Neuronal stem cell (in vitro differentiated cells): ENCODE data around the gene DNAJB11.

Experiments used
- DNase-seq: peaks from one replicate; pipeline ENCODE4 v3.0.0-alpha.2; 2013; ENCODE audit warnings: low spot score
- H2AFZ ChIP-seq: one replicate; pipeline ENCODE4 v1.6.1; 2013; ENCODE audit warnings: mild to moderate bottlenecking, low read length, inconsistent platforms
- H2AK5ac ChIP-seq: 2 replicates; pipeline ENCODE4 v1.6.1; 2013; ENCODE audit warnings: low read depth, mild to moderate bottlenecking, inconsistent platforms, low read length, moderate library complexity, mixed read lengths
- H2BK120ac ChIP-seq: 2 replicates; pipeline ENCODE4 v1.6.1; 2013; ENCODE audit warnings: low read depth, mild to moderate bottlenecking, inconsistent platforms, low read length, moderate library complexity, mixed read lengths
- H2BK12ac ChIP-seq: one replicate; pipeline ENCODE4 v1.6.1; 2013; ENCODE audit warnings: low read length, inconsistent platforms
- H2BK15ac ChIP-seq: 2 replicates; pipeline ENCODE4 v1.6.1; 2013; ENCODE audit warnings: mild to moderate bottlenecking, low read length, inconsistent platforms, mixed read lengths
- H2BK5ac ChIP-seq: one replicate; pipeline ENCODE4 v1.6.1; 2013; ENCODE audit warnings: inconsistent platforms, mild to moderate bottlenecking, low read length, moderate library complexity
- H3K14ac ChIP-seq: one replicate; pipeline ENCODE4 v1.6.1; 2013; ENCODE audit warnings: low read length, inconsistent platforms
- H3K18ac ChIP-seq: 2 replicates; pipeline ENCODE4 v1.6.1; 2013; ENCODE audit warnings: low read length, inconsistent platforms
- H3K23ac ChIP-seq: 2 replicates; pipeline ENCODE4 v1.6.1; 2013; ENCODE audit warnings: low read depth, mild to moderate bottlenecking, mixed read lengths, low read length, inconsistent platforms; ENCODE audit not compliant: poor library complexity
- H3K27ac ChIP-seq: replicated peaks from 3 replicates; pipeline ENCODE4 v1.5.1; 2013; ENCODE audit warnings: low read length, inconsistent platforms
- H3K27me3 ChIP-seq, 3 experiments: 2 replicates each; pipeline ENCODE4 v1.6.1; 2013; ENCODE audit warnings: low read length in 3 of 3, mild to moderate bottlenecking in 2 of 3, inconsistent platforms in 1 of 3, low read depth in 1 of 3, mixed read lengths in 1 of 3, moderate library complexity in 1 of 3; ENCODE audit not compliant: control insufficient read depth in 3 of 3, insufficient read depth in 3 of 3
- H3K36me3 ChIP-seq, 2 donors: replicated peaks in 1 of 2; 2 replicates each; pipeline ENCODE4 v1.6.1; 2013; ENCODE audit warnings: low read length in 2 of 2; ENCODE audit not compliant: control insufficient read depth in 2 of 2, insufficient read depth in 2 of 2
- H3K4ac ChIP-seq: 2 replicates; pipeline ENCODE4 v1.6.1; 2013; ENCODE audit warnings: inconsistent platforms, mild to moderate bottlenecking, low read length, moderate library complexity
- H3K4me1 ChIP-seq, 2 donors: 1 replicate in 1 of 2; 2 replicates in 1 of 2; pipeline ENCODE4 v1.6.1; 2013; ENCODE audit warnings: low read length in 2 of 2, low read depth in 1 of 2; ENCODE audit not compliant: control insufficient read depth in 2 of 2, insufficient read depth in 1 of 2
- H3K4me2 ChIP-seq: one replicate; pipeline ENCODE4 v1.6.1; 2013; ENCODE audit warnings: mild to moderate bottlenecking, low read length, inconsistent platforms; ENCODE audit not compliant: insufficient read depth, poor library complexity, severe bottlenecking
- H3K4me3 ChIP-seq, 2 donors: 2 replicates each; pipeline ENCODE4 v1.5.1; 2013; ENCODE audit warnings: low read length in 2 of 2, mild to moderate bottlenecking in 2 of 2, inconsistent platforms in 1 of 2, moderate library complexity in 1 of 2
- H3K79me1 ChIP-seq: one replicate; pipeline ENCODE4 v1.6.1; 2013; ENCODE audit warnings: low read depth, mild to moderate bottlenecking, inconsistent platforms, low read length, moderate library complexity
- H3K9ac ChIP-seq: one replicate; pipeline ENCODE4 v1.6.1; 2013; ENCODE audit warnings: mild to moderate bottlenecking, low read depth, low read length, inconsistent platforms; ENCODE audit not compliant: poor library complexity
- H3K9me3 ChIP-seq, 2 donors: replicated peaks in 1 of 2; 2 replicates each; pipeline versions ENCODE3 to v1.6.1; 2013; ENCODE audit warnings: low read length in 2 of 2, mild to moderate bottlenecking in 2 of 2, inconsistent platforms in 1 of 2, low read depth in 1 of 2, mixed read lengths in 1 of 2, moderate library complexity in 1 of 2; ENCODE audit not compliant: control insufficient read depth in 2 of 2, insufficient read depth in 1 of 2
- H4K8ac ChIP-seq: one replicate; pipeline ENCODE4 v1.6.1; 2013; ENCODE audit warnings: low read depth, mild to moderate bottlenecking, inconsistent platforms, low read length, moderate library complexity
- H4K91ac ChIP-seq: one replicate; pipeline ENCODE4 v1.6.1; 2013; ENCODE audit warnings: low read length, low read depth, mild to moderate bottlenecking, inconsistent platforms; ENCODE audit not compliant: poor library complexity
- WGBS, 2 donors: extraction: QIAGEN DNeasy Blood & Tissue Kit; methylation state at CpG; one replicate each; pipeline ENCODE4 v1.1.7; 2013; ENCODE audit warnings: missing lambda C conversion rate in 2 of 2, mixed read lengths in 1 of 2; ENCODE audit not compliant: insufficient read length in 2 of 2, insufficient replicate concordance in 1 of 2; ENCODE audit errors: extremely low coverage in 2 of 2; 5-methylcytosine and 5-hydroxymethylcytosine counted together

The DNAJB11 gene

DNA sequence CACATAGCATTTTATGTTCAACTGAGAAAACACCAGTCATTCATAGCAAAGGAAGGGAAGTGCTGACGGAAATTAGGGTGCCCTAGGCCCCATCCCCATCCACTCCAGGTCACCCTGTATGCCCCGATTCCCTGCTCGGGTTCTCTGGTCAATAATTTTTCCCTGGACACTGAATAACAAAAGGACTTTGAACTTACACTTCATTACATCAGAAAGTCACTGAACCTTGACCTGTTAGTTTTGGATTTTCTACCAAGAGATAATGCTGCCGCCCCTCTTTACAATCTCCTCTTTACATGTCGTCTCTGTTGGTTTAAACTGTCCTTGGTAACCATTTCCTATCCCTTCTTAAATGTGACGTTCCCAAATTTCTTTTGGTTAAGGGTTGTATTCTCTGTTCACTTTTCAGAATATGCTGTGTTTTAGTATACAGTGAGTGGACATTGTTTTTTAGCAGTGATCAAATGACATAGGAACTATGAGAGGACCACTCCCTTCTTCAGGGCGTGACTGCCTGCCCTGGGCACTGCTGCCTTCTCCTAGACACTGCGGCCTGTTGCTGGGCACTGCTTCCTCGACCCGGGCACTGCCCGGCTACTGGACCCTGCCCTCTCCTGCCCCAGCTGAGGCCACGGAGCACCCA, 28.7 kb downstream of the DNAJB11 start:
- H4K91ac ChIP-seq, result no peak overlapping the region
- H3K14ac ChIP-seq, result no peak overlapping the region
- no peak overlapping the region for H2BK5ac ChIP-seq
- H3K4ac ChIP-seq, result no peak overlapping the region
- peaks cover 0 to 12% (median 0%) of the 10 kb centered on the region in 3 experiments for H3K27me3 ChIP-seq
- H3K18ac ChIP-seq, result no peak overlapping the region
- no peak for DNase-seq
- H3K9ac ChIP-seq, result no peak overlapping the region
- H3K4me2 ChIP-seq, result no peak overlapping the region
- no CpG with 5 or more reads among the region's 12 CpGs for WGBS, 2 donors
- H2AK5ac ChIP-seq, result no peak overlapping the region
- H3K4me1 ChIP-seq, result peaks cover 0 to 5% of the 10 kb centered on the region in 2 donors
- H3K23ac ChIP-seq, result no peak overlapping the region
- H3K79me1 ChIP-seq, result peaks cover 1% of the 10 kb centered on the region
- no peaks in the 10 kb centered on the region for H3K36me3 ChIP-seq
- H3K9me3 ChIP-seq, result no peaks in the 10 kb centered on the region
- no peak overlapping the region for H2BK12ac ChIP-seq
- no peak overlapping the region for H2BK120ac ChIP-seq
- H3K4me3 ChIP-seq, result no peak overlapping the region
- H2BK15ac ChIP-seq, result no peak overlapping the region
- H3K27ac ChIP-seq, result no peak overlapping the region
- H4K8ac ChIP-seq, result no peak overlapping the region
- no peak overlapping the region for H2AFZ ChIP-seq

DNA sequence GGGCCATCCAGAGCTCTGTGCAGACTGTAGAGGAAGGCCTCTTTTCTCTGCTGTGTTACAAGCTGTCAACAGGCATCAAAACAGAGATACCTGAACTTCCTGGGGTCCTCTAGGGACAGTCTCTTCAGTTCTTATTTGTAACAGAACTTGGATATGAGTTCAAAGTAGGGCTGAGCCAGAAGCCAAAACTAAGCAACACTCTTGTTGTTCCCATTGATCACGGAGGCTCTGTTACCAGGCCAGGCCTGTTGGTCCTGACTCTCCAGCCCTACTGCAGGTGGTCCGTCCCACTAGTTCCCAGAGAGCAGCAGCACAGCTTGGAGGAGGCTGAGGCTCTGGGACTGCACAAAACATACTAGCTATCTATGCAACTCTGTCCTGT, 29.3 kb downstream of the DNAJB11 start:
- Histone ChIP-seq H3K4ac (no peak overlapping the region), H2BK120ac (no peak overlapping the region), H3K27me3 (peaks cover 0 to 12% (median 0%) of the 10 kb centered on the region in 3 experiments), H4K8ac (no peak overlapping the region), H3K79me1 (peaks cover 1% of the 10 kb centered on the region), H3K4me2 (no peak overlapping the region), H3K36me3 (no peaks in the 10 kb centered on the region), H3K9ac (no peak overlapping the region), H3K14ac (no peak overlapping the region), H3K18ac (no peak overlapping the region), H2AK5ac (no peak overlapping the region), H3K23ac (no peak overlapping the region), H3K9me3 (no peaks in the 10 kb centered on the region), H4K91ac (no peak overlapping the region), H2BK15ac (no peak overlapping the region), H2AFZ (no peak overlapping the region), H3K4me3 (no peak overlapping the region), H3K27ac (no peak overlapping the region), H3K4me1 (peaks cover 0 to 5% of the 10 kb centered on the region in 2 donors), H2BK12ac (no peak overlapping the region), H2BK5ac (no peak overlapping the region)
- no CpG with 5 or more reads among the region's 2 CpGs for WGBS, 2 donors
- no peak for DNase-seq

DNA sequence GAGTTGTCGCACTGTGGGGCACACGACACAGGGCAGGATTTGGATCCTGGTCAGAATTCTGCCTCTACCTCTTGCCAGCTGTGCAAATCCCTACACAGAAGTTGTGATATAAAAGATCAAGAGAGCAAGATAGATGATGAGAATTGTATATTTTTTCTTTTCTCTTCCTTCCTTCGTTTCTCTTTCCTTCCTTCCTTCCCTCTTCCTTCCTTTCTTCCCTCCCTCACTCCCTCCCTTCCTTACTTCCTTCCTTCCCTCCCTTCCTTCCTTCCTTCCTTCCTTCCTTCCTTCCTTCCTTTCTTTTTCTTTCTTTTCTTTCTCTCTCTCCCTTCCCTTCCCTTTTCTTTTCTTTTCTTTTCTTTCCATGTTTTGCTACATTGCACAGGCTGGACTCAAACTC, 30.4 kb downstream of the DNAJB11 start:
- H3K27me3 ChIP-seq, result peaks cover 0 to 19% (median 0%) of the 10 kb centered on the region in 3 experiments
- no peak overlapping the region for H2BK5ac ChIP-seq
- H3K4me3 ChIP-seq, result no peak overlapping the region
- H2BK120ac ChIP-seq, result no peak overlapping the region
- H2AK5ac ChIP-seq, result no peak overlapping the region
- no peak overlapping the region for H4K91ac ChIP-seq
- no peak overlapping the region for H3K23ac ChIP-seq
- H3K79me1 ChIP-seq, result peaks cover 1% of the 10 kb centered on the region
- H3K36me3 ChIP-seq, result no peaks in the 10 kb centered on the region
- no CpG with 5 or more reads among the region's 3 CpGs for WGBS, 2 donors
- no peak for DNase-seq
- no peak overlapping the region for H3K4ac ChIP-seq
- no peak overlapping the region for H3K14ac ChIP-seq
- no peak overlapping the region for H3K4me2 ChIP-seq
- H2AFZ ChIP-seq, result no peak overlapping the region
- peaks cover 0 to 5% of the 10 kb centered on the region in 2 donors for H3K4me1 ChIP-seq
- H3K18ac ChIP-seq, result no peak overlapping the region
- no peak overlapping the region for H3K9ac ChIP-seq
- H3K9me3 ChIP-seq, result no peaks in the 10 kb centered on the region
- no peak overlapping the region for H2BK12ac ChIP-seq
- no peak overlapping the region for H3K27ac ChIP-seq
- H4K8ac ChIP-seq, result no peak overlapping the region
- H2BK15ac ChIP-seq, result no peak overlapping the region

DNA sequence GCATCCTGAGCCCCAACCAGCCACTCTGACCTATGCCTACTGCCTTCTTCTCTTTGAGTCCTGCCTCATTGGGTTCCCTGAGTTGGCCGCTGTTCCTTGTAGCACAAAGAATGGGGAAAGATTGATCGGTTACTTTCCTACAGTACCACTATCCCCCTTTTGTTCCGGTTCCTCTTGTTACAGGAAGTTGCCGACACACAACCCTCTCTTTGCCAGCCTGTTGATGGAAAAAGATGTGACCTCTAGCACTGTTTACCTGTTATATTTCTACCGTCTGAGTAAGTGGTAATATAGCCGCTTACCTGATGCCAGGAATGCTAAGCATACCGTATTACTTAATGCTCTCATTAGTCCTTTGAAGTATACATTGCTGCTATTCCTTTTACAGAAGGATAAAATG, 32.6 kb downstream of the DNAJB11 start:
- H4K91ac ChIP-seq, result no peak overlapping the region
- no peak for DNase-seq
- no peak overlapping the region for H3K9ac ChIP-seq
- no peak overlapping the region for H2BK120ac ChIP-seq
- H3K14ac ChIP-seq, result no peak overlapping the region
- WGBS, 2 donors, result no CpG with 5 or more reads among the region's 7 CpGs
- peaks cover 0 to 2% of the 10 kb centered on the region in 2 donors for H3K4me1 ChIP-seq
- no peak overlapping the region for H3K23ac ChIP-seq
- no peaks in the 10 kb centered on the region for H3K36me3 ChIP-seq
- no peak overlapping the region for H3K4ac ChIP-seq
- no peaks in the 10 kb centered on the region for H3K9me3 ChIP-seq
- H3K27me3 ChIP-seq, result peaks cover 0 to 22% (median 0%) of the 10 kb centered on the region in 3 experiments
- H3K4me3 ChIP-seq, result no peak overlapping the region
- H3K79me1 ChIP-seq, result peaks cover 1% of the 10 kb centered on the region
- no peak overlapping the region for H2BK12ac ChIP-seq
- H2BK5ac ChIP-seq, result no peak overlapping the region
- no peak overlapping the region for H3K18ac ChIP-seq
- H2BK15ac ChIP-seq, result no peak overlapping the region
- no peak overlapping the region for H3K27ac ChIP-seq
- H3K4me2 ChIP-seq, result no peak overlapping the region
- no peak overlapping the region for H2AK5ac ChIP-seq
- no peak overlapping the region for H2AFZ ChIP-seq
- H4K8ac ChIP-seq, result no peak overlapping the region
